GM18520 (cell line): ENCODE data around the gene FUCA2.
"Not testable (repeated sequence)": the region's sequence is repeated elsewhere in the genome, so short reads cannot be mapped to it uniquely, and the experiment has no call there.

Source experiments
- ATAC-seq: cut with Tn5 transposase; IDR thresholded peaks from one replicate; pipeline ENCODE4 v1.9.1; 2021; ENCODE audit not compliant: unreplicated experiment

The FUCA2 gene

DNA sequence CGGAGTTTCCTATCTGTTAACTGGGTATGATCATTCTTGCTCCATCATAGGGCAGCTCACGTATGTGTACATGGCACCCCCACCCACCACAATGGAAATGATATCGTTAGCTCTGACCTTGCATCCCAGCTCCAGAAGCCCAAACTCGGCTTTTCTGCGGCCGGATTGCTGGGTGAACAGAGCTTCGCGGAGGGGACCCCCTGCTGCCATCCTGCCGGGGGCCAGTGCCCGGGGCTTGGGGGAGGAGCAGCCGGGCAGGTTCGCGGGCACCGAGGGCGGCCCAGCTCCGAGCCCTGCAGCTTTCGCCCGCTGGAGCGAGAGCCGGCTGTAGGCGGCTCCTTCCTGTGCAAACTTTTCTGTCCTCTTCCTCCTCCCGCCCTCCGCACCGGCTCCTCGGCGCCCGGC is 24.9 kb upstream of the FUCA2 start:
- ATAC-seq = peak; percentile 56

DNA sequence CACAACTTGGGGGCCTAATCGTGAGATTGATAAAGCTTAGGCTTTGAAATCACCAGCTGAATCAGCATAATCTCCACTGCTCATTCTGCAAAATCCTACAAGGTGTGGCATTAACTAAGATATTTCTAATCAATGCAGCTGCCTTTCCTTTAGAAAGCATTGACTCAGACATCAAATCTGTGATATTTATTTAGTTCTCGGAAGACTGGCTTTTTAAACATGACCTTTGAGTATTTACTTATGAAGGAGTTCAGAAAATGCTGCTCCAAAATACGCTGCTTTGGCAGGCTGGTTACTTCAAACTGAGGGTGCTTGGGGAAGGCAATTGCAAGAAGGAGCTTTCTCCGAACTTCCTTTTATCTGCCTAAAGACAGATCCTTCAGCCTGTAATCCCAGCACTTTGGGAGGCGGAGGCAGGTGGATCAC is 23.7 kb upstream of the FUCA2 start:
- no peak for ATAC-seq

DNA sequence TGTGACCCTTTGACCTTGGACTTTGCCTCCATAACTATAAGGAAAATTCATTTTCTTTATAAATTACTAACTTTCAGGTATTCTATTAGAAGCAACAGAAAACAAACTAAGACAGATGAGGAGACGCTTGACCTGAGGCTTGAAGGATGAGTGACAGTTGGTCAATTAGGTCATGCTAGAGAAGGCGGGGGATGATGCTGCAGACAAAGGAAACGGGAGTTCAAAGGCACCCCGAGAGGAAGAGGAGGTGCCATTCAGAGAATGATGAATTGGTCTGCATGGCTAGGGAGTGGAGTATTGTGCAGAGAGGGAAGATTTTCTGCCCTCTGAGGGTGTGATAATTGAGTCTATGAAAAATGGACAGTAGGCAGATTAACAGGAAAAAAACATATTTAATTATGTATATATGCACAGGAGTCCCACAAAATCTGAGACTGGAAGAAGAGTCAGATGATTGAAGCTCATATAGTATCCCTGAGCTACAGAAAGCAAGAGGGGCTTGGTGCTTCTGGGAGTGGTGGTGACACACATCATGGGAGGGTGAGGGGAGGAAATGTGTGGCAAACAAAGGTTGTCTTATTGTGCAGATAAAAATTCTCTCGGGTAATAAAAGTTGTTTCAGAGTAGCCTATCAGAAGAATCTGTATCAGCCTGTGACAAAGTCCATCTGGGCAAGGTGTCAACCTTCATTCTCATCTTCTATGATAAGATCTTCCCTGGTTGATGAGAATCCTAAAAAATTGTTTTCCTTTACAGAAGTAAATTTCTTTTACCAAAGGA is 20.4 kb upstream of the FUCA2 start:
- ATAC-seq = no peak

GRCh38 chr6:143529095-143529494 is 17.6 kb upstream of the FUCA2 start:
- ATAC-seq = no peak

GRCh38 chr6:143528164-143528811 is 16.8 kb upstream of the FUCA2 start:
- no peak for ATAC-seq

DNA sequence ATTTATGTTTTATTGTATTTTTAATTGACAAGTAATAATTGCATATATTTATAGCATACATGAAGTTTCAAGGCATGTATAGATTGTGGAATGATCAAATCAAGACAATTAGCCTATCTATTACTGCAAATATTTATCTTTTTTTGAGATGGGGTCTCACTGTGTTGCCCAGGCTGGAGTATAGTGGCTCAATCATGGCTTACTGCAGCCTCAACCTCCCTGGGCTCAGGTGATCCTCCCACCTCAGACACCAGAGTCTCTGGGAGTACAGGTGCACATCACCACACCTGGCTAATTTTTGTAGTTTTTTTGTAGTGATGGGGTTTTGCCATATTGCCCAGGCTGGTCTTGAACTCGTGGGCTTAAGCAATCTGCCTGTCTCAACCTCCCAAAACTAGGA is 16.2 kb upstream of the FUCA2 start:
- ATAC-seq = no peak

DNA sequence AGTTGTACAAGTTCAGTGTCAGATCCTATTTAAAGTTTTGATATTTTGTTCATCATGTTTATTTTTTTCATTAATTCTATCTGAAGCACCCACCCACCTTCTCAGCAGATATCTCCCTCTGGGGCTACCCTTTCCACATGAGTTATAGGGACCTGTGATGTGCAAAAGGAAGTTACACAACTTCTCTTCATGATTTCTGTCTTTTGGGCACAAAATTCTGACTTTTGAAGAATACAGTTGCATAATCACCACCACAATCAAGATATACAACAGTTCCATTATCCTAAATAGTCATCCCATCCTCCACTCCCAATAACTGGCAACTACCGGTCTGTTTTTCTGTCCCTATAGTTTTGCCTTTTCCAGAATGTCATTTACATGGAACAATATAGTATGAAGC is 13.8 kb upstream of the FUCA2 start:
- no peak for ATAC-seq

- ATAC-seq = no peak
Observed at GRCh38 chr6:143522039-143522600, 10.6 kb upstream of the FUCA2 start.

GRCh38 chr6:143517447-143517773 is 5.9 kb upstream of the FUCA2 start:
- ATAC-seq = no peak

GRCh38 chr6:143516690-143517446 is 5.3 kb upstream of the FUCA2 start:
- no peak for ATAC-seq

- no peak for ATAC-seq
Observed at GRCh38 chr6:143515766-143516355, 4.3 kb upstream of the FUCA2 start.

DNA sequence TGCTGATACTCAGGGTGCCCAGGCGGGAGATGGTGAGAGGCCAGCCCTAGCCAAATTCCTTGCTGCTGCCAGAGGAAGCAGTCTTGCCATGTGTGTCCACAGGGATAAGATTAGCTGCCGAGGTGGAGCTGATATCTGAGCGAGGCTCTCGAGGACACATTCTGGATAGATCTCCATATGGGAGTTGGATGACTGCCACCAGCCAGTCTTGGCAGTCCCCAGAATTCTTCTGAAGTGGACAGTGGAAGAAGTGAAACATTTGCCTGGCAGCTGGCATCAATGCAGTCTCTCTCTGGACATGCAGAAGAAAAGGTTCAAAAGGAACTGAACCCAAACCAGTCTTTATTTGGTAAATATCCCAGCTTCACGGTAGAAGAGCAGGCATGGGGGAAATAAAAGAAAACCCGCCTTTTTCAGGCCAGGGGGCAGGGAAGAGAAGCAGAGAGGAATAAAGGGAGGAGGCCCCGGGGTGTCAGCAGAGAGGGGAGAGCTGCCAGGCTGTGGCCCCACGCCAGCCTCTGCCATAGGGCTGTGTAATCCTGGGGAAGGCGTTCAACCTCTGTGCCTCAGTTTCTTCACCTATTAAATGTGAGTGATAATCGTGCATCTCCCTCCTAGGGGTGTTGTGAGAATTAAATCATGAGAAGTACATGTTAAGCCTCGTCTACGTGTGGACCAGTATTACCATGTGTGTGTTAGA is 3.7 kb upstream of the FUCA2 start:
- ATAC-seq = no peak

GRCh38 chr6:143513410-143513809 is 1.9 kb upstream of the FUCA2 start:
- no peak for ATAC-seq

DNA sequence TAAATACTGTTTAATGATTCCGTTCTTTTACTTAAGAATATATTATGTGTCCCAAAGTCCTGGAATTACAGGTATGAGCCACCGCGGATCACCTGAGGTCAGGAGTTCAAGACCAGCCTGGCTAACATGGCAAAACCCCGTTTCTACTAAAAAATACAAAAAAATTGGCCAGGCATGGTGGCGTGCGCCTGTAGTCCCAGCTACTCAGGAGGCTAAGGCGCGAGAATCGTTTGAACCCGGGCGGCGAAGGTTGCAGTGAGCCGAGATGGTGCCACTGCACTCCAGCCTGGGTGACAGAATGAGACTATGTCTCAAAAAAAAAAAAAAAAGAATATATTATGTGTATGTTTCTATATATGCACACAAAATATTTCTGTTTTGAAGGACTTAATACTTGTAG is 1.2 kb downstream of the FUCA2 start:
- ATAC-seq = not testable (repeated sequence)

DNA sequence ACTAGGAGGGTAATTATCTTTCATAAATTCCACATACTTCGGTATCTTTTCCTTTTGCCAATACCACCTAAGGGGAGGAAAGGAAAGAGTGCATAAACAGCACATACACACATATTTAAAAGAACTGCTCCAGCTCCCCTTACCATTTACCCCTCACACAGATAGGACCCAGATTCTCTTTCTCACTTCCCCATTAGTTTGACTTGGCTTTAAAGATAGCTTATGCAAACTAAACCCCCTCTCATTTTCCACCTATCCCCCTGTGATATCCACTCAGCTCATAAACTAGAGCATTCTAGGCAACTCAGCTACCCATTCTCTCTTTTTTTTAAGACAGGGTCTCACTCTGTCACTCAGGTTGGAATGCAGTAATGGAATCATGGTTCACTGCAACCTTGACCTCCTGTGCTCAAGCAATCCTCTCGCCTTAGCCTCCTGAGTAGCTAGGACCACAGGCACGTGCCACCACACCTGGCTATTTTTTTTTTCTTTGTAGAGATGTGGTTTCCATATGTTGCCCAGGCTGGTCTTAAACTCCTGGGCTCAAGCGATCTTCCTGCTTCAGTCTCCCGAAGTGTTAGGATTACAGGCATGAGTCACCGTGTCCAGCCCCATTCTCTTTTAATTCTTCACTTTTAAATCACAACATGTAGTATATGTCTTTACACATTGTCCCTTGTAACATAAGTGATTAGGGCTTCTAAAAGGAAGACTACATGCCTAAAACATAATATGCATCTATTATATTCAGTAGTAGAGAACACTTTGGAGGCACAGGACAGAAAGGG is 4.0 kb downstream of the FUCA2 start:
- no peak for ATAC-seq

DNA sequence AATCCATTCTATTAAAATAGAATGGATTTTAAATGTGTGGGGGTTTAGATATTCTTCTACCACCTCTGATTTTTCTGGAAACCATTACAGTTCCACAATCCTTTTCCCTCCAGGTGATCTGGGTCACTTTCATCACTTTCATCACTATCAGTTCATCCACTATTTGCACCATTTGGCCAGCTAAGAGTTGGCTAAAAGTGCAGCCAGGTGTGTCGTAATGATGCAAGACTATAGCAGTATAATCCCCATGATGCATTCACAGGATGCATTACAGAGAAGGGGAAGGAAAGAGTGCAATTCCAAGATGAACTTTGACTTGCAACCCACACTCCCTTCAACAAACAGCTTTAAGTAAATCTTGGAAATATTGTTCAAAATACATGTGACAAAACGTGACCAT is 4.9 kb downstream of the FUCA2 start:
- ATAC-seq = no peak

GRCh38 chr6:143506199-143506598 is 5.3 kb downstream of the FUCA2 start:
- ATAC-seq = no peak

- no peak for ATAC-seq
Observed at GRCh38 chr6:143505537-143505936, 6.0 kb downstream of the FUCA2 start.

GRCh38 chr6:143505111-143505510 is 6.4 kb downstream of the FUCA2 start:
- no peak for ATAC-seq

DNA sequence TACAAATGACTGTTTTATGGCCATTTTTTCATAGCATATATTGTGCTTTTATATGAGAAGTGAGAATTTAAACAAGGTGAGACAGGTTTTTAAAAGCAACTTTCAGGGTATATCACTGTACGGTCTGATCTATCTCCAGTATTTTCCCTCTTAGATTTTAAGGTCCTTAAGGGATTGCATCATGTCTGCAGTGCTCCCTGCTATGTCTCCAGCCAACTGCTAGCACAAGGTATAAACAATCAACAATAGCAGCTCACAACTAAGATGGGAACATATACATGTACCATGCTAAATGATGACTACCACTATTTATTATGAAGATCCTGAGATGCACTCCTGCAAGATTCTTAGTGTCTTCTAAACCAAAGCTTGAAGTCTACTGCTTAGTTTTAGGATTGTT is 7.2 kb downstream of the FUCA2 start:
- no peak for ATAC-seq
